H1 (cell line): ENCODE results near the gene ROR1. TPM values are rescaled to one million over a fixed set of nuclear protein-coding genes. Genes with fewer than 3 reads are reported as not detected.

ENCODE experiments used
- CTCF ChIA-PET: fragments of 300-600 bp; sonication (Branson Sonifier 250); formaldehyde crosslinking; loops from one replicate; lab custom pipeline; 2021; ENCODE audit not compliant: partially characterized antibody; lab: Charles Lee
- POLR2A ChIA-PET: fragments of 300-600 bp; sonication (Branson Sonifier 250); formaldehyde crosslinking; loops from one replicate; lab custom pipeline; 2021; ENCODE audit warnings: inconsistent platforms; ENCODE audit not compliant: partially characterized antibody; lab: Charles Lee
- DNase-seq, 2 experiments: peaks; one replicate each; pipeline versions ENCODE4 v3.0.0 to v3.0.0-alpha.2; 2010 to 2022; ENCODE audit warnings: low spot score in 2 of 2, low read depth in 1 of 2, mixed read lengths in 1 of 2
- FAIRE-seq: peaks from 2 replicates; lab custom pipeline; 2011; peaks lifted over from hg19 to GRCh38; lab: Jason Lieb, UNC
- H2AFZ ChIP-seq: 2 replicates; pipeline ENCODE4 v1.8.1; 2012; ENCODE audit warnings: low read length, inconsistent platforms
- H2AK5ac ChIP-seq: 2 replicates; pipeline ENCODE4 v1.6.1; 2013; ENCODE audit warnings: low read depth, low read length
- H2BK120ac ChIP-seq: replicated peaks from 2 replicates; pipeline ENCODE3; 2013; ENCODE audit warnings: low read depth, low read length, inconsistent platforms
- H2BK12ac ChIP-seq: 2 replicates; pipeline ENCODE4 v1.6.1; 2013; ENCODE audit warnings: low read depth, low read length
- H2BK15ac ChIP-seq: 2 replicates; pipeline ENCODE4 v1.6.1; 2013; ENCODE audit warnings: low read length
- H2BK20ac ChIP-seq: 2 replicates; pipeline ENCODE4 v1.6.1; 2013; ENCODE audit warnings: low read length
- H2BK5ac ChIP-seq: 2 replicates; pipeline ENCODE4 v1.6.1; 2013; ENCODE audit warnings: low read depth, low read length
- H3K14ac ChIP-seq: 2 replicates; pipeline ENCODE4 v1.6.1; 2013; ENCODE audit warnings: inconsistent platforms; ENCODE audit not compliant: insufficient read length
- H3K18ac ChIP-seq: 2 replicates; pipeline ENCODE4 v1.6.1; 2013; ENCODE audit warnings: low read length; ENCODE audit errors: extremely low read depth
- H3K23ac ChIP-seq: 2 replicates; pipeline ENCODE4 v1.6.1; 2013; ENCODE audit warnings: inconsistent platforms; ENCODE audit not compliant: insufficient read length
- H3K23me2 ChIP-seq: 2 replicates; pipeline ENCODE4 v1.6.1; 2013; ENCODE audit warnings: low read depth, low read length
- H3K27ac ChIP-seq: 2 replicates; pipeline ENCODE4 v1.6.1; 2011; ENCODE audit warnings: low read depth, low read length, inconsistent platforms
- H3K27me3 ChIP-seq, 4 experiments: replicated peaks in 1 of 4; 1 replicate in 1 of 4; 2 replicates in 3 of 4; pipeline versions ENCODE4 v1.6.1 to v1.8.1; 2011 to 2013; ENCODE audit warnings: low read length in 3 of 4, mild to moderate bottlenecking in 3 of 4, inconsistent platforms in 2 of 4, mixed read lengths in 2 of 4, moderate library complexity in 1 of 4; ENCODE audit not compliant: control insufficient read depth in 3 of 4, insufficient read depth in 3 of 4; ENCODE audit errors: extremely low read depth in 1 of 4
- H3K36me3 ChIP-seq, 4 experiments: 2 replicates each; pipeline versions ENCODE4 v1.6.1 to v1.8.1; 2011 to 2013; ENCODE audit warnings: mild to moderate bottlenecking in 4 of 4, low read length in 3 of 4, moderate library complexity in 2 of 4, control low read depth in 1 of 4, inconsistent platforms in 1 of 4; ENCODE audit not compliant: insufficient read depth in 4 of 4, control insufficient read depth in 2 of 4
- H3K4ac ChIP-seq: replicated peaks from 2 replicates; pipeline ENCODE3; 2013; ENCODE audit warnings: low read length, low read depth, mixed read lengths, inconsistent platforms; ENCODE audit not compliant: insufficient read length
- H3K4me1 ChIP-seq, 4 experiments: replicated peaks in 1 of 4; 1 replicate in 1 of 4; 2 replicates in 3 of 4; pipeline versions ENCODE4 v1.6.1 to v1.8.1; 2011 to 2013; ENCODE audit warnings: low read length in 3 of 4, inconsistent platforms in 2 of 4, mixed read lengths in 1 of 4; ENCODE audit not compliant: insufficient read depth in 4 of 4, control insufficient read depth in 3 of 4
- H3K4me2 ChIP-seq, 2 experiments: 2 replicates each; pipeline versions ENCODE4 v1.6.1 to v1.8.1; 2011 to 2013; ENCODE audit warnings: low read depth in 2 of 2, low read length in 2 of 2, control low read depth in 1 of 2, inconsistent platforms in 1 of 2, mild to moderate bottlenecking in 1 of 2; ENCODE audit not compliant: insufficient read depth in 1 of 2
- H3K4me3 ChIP-seq, 4 experiments: fragments of 200-600, 300-600 bp in 1 of 4; sonication (generic), shearing (Covaris generic), sonication (Bioruptor Twin) in 1 of 4; 2 replicates each; pipeline versions ENCODE4 v1.5.1 to v1.8.1; 2011 to 2016; ENCODE audit warnings: low read length in 4 of 4, low read depth in 3 of 4, control low read depth in 2 of 4, inconsistent platforms in 2 of 4, mild to moderate bottlenecking in 2 of 4, mixed read lengths in 1 of 4, moderate library complexity in 1 of 4; ENCODE audit not compliant: insufficient read depth in 2 of 4; ENCODE audit errors: extremely low read depth in 1 of 4
- H3K56ac ChIP-seq: replicated peaks from 2 replicates; pipeline ENCODE3; 2013; ENCODE audit warnings: low read depth, mild to moderate bottlenecking, mixed read lengths, low read length, inconsistent platforms; ENCODE audit not compliant: insufficient read length
- H3K79me1 ChIP-seq: 2 replicates; pipeline ENCODE4 v1.6.1; 2013; ENCODE audit warnings: low read depth, low read length, control low read depth
- H3K79me2 ChIP-seq, 2 experiments: 2 replicates each; pipeline versions ENCODE4 v1.6.1 to v1.8.1; 2012 to 2013; ENCODE audit warnings: low read length in 2 of 2, mild to moderate bottlenecking in 2 of 2, inconsistent platforms in 1 of 2; ENCODE audit not compliant: insufficient read depth in 2 of 2, control insufficient read depth in 1 of 2
- H3K9ac ChIP-seq, 4 experiments: replicated peaks in 1 of 4; 1 replicate in 1 of 4; 2 replicates in 3 of 4; pipeline versions ENCODE4 v1.6.1 to v1.8.1; 2011 to 2013; ENCODE audit warnings: low read depth in 3 of 4, low read length in 3 of 4, control low read depth in 2 of 4, mild to moderate bottlenecking in 2 of 4, moderate library complexity in 2 of 4, inconsistent platforms in 1 of 4; ENCODE audit errors: extremely low read depth in 1 of 4
- H3K9me3 ChIP-seq, 2 experiments: 2 replicates each; pipeline versions ENCODE4 v1.6.1 to v1.8.1; 2012 to 2013; ENCODE audit warnings: mild to moderate bottlenecking in 2 of 2, moderate library complexity in 2 of 2, control low read depth in 1 of 2, inconsistent platforms in 1 of 2, low read depth in 1 of 2, low read length in 1 of 2, mixed read lengths in 1 of 2; ENCODE audit not compliant: insufficient read depth in 2 of 2
- H4K20me1 ChIP-seq, 2 experiments: replicated peaks in 1 of 2; 2 replicates each; pipeline versions ENCODE3 to v1.8.1; 2011 to 2013; ENCODE audit warnings: inconsistent platforms in 2 of 2, low read length in 2 of 2, mild to moderate bottlenecking in 1 of 2; ENCODE audit not compliant: insufficient read depth in 2 of 2, control insufficient read depth in 1 of 2
- H4K5ac ChIP-seq: 2 replicates; pipeline ENCODE4 v1.6.1; 2013; ENCODE audit warnings: low read length, low read depth, mixed read lengths, inconsistent platforms; ENCODE audit not compliant: insufficient read length
- H4K8ac ChIP-seq: 2 replicates; pipeline ENCODE4 v1.8.0; 2013; ENCODE audit warnings: mild to moderate bottlenecking, moderate library complexity, low read length, inconsistent platforms; ENCODE audit not compliant: insufficient read depth; ENCODE audit errors: extremely low read depth
- H4K91ac ChIP-seq: replicated peaks from 2 replicates; pipeline ENCODE3; 2013; ENCODE audit warnings: low read length, mixed read lengths, inconsistent platforms; ENCODE audit not compliant: insufficient read length
- CREB1 ChIP-seq: IDR thresholded peaks from 2 replicates; pipeline ENCODE4 v1.6.1; 2012; ENCODE audit warnings: inconsistent platforms
- KDM5A ChIP-seq: fragments of 200-600 bp; IDR thresholded peaks from 2 replicates; pipeline ENCODE4 v1.7.1; 2012; ENCODE audit warnings: mild to moderate bottlenecking, low read length, inconsistent platforms, mixed read lengths
- RFX5 ChIP-seq: IDR thresholded peaks from 2 replicates; pipeline ENCODE4 v1.6.1; 2011; ENCODE audit warnings: low read depth, low read length, improper control_type of control experiment, borderline replicate concordance
- WGBS, 2 experiments: shearing (Covaris generic) in 1 of 2; methylation state at CpG; one replicate each; pipeline versions ENCODE4 v1.1.6 to v1.1.7; 2013 to 2015; ENCODE audit warnings: low lambda C conversion rate in 2 of 2, mixed read lengths in 2 of 2, inconsistent platforms in 1 of 2, low coverage in 1 of 2, missing lambda C conversion rate in 1 of 2; ENCODE audit not compliant: insufficient replicate concordance in 2 of 2, insufficient coverage in 1 of 2, insufficient read length in 1 of 2; ENCODE audit errors: extremely low coverage in 1 of 2, missing lambda C conversion rate in 1 of 2; 5-methylcytosine and 5-hydroxymethylcytosine counted together
- polyA plus RNA-seq, 7 experiments: library from polyadenylated mRNA; depleted of rRNA in 3 of 7; stranded (reverse) in 5 of 7; unstranded in 2 of 7; fragments of >200 nt in 5 of 7; fragments of 200-250 nt in 2 of 7; gene quantifications; 1 replicate in 5 of 7; 2 replicates in 1 of 7; 4 replicates in 1 of 7; pipeline versions ENCODE4 v1.2.1 to v1.2.3, GENCODE V29; 2011 to 2013; ENCODE audit warnings: missing spikeins in 2 of 7, mixed read lengths in 2 of 7
- total RNA-seq: library from RNA; stranded (reverse); fragmentation: NEBNext Ultra II Directional; extraction: Animal tissue kit (Norgen Biotek cat#: 25700); gene quantifications from 2 replicates; pipeline ENCODE4 v1.2.1, GENCODE V29; 2021

ROR1 gene
- total and polyA plus RNA-seq, 2 of the 8 experiments (the other 6 are each of a cell fraction or from before 2014, with no cell fraction given), result 33.6 to 73.6 TPM

GRCh38 chr1:63865561-63865960 is 91.7 kb downstream of the ROR1 start:
- peak; percentile 7 for FAIRE-seq
- Histone ChIP-seq H3K9ac (no peak overlapping the region), H3K18ac (no peak overlapping the region), H2BK5ac (no peak overlapping the region), H3K9me3 (no peaks in the 10 kb centered on the region), H3K27me3 (no peaks in the 10 kb centered on the region), H2BK120ac (no peak overlapping the region), H3K79me2 (peaks cover 16 to 100% of the 10 kb centered on the region in 2 experiments), H2AFZ (no peak overlapping the region), H4K91ac (no peak overlapping the region), H4K8ac (no peak overlapping the region), H3K14ac (no peak overlapping the region), H3K23me2 (no peaks in the 10 kb centered on the region), H4K5ac (no peak overlapping the region), H3K4me3 (no peak overlapping the region), H3K4ac (no peak overlapping the region), H3K36me3 (no peaks in the 10 kb centered on the region), H3K27ac (no peak overlapping the region), H4K20me1 (peaks cover 14 to 16% of the 10 kb centered on the region in 2 experiments), H2BK12ac (no peak overlapping the region), H2BK15ac (no peak overlapping the region), H3K4me1 (peaks cover 0 to 19% (median 5%) of the 10 kb centered on the region in 4 experiments; a peak in 4 of 7 replicates), H3K56ac (no peak overlapping the region), H3K23ac (no peak overlapping the region), H2BK20ac (no peak overlapping the region), H2AK5ac (no peak overlapping the region), H3K4me2 (no peak overlapping the region), H3K79me1 (peaks cover 20% of the 10 kb centered on the region)
- ChIA-PET POLR2A (interaction anchor here (1.7 kb wide), 1 partner anchor 17 kb away, joined by 5 read pairs; no protein-coding TSS in a partner anchor), CTCF (interaction anchor here (0.8 to 7.8 kb wide), 8 partner anchors 12 to 191 kb away, joined by 3 to 69 read pairs (median 8); no protein-coding TSS in a partner anchor)
- no peak for TF ChIP-seq KDM5A
- TF ChIP-seq CREB1, result no peak
- TF ChIP-seq RFX5, result no peak
- 90% methylated on average over 4 of the region's 4 CpGs; no CpG with 5 or more reads in 1 of the 2 experiments for WGBS, 2 experiments
- DNase-seq, result no peak
